ENCODE results near the gene KIF11. TPM values are rescaled to one million over a fixed set of nuclear protein-coding genes. Genes with fewer than 3 reads are reported as not detected.

Gene KIF11
- total and polyA plus RNA-seq, 2 of the 13 experiments (the other 11 are each of a cell fraction or from before 2014, with no cell fraction given): 8.7 to 38.4 TPM

GRCh38 chr10:92692697-92693533 is 100.0 kb downstream of the KIF11 start (continued):
- TF ChIP-seq ZNF225 (CRISPR knock-in tag; IDR thresholded peaks at IDR 0.05) (no peak), ATF4 (CRISPR knock-in tag; IDR thresholded peaks at IDR 0.05) (no peak), ARID5B (CRISPR knock-in tag; IDR thresholded peaks at IDR 0.05) (peak; percentile 39; the same call in 1 of the 2 replicates), ZNF577 (CRISPR knock-in tag; IDR thresholded peaks at IDR 0.05; ENCODE audit: borderline replicate concordance, low read depth) (no peak), ZNF652 (CRISPR knock-in tag; IDR thresholded peaks at IDR 0.05; ENCODE audit: borderline replicate concordance, low read depth) (no peak), BCLAF1 (IDR thresholded peaks at IDR 0.05) (no peak), KDM4B (CRISPR knock-in tag; IDR thresholded peaks at IDR 0.05) (no peak), CREM (IDR thresholded peaks at IDR 0.05) (peak; percentile 52; the same call in 1 of the 2 replicates), CREM (CRISPR knock-in tag; IDR thresholded peaks at IDR 0.05) (no peak), KDM5A (IDR thresholded peaks at IDR 0.05; ENCODE audit: borderline replicate concordance, low read length) (peak; percentile 30; the same call in 1 of the 2 replicates), HNRNPL (IDR thresholded peaks at IDR 0.05; ENCODE audit: low read depth, low read length) (no peak), EEA1 (CRISPR knock-in tag; IDR thresholded peaks at IDR 0.05; ENCODE audit: borderline replicate concordance) (no peak), RARA (CRISPR knock-in tag; IDR thresholded peaks at IDR 0.05) (no peak), BCL6 (CRISPR knock-in tag; IDR thresholded peaks at IDR 0.05) (peak; percentile 16; the same call in 1 of the 2 replicates), ZNF572 (CRISPR knock-in tag; IDR thresholded peaks at IDR 0.05) (no peak), ZNF772 (CRISPR knock-in tag; IDR thresholded peaks at IDR 0.05) (no peak), ZNF709 (CRISPR knock-in tag; IDR thresholded peaks at IDR 0.05) (no peak), SOX13 (IDR thresholded peaks at IDR 0.05) (no peak), SOX13 (CRISPR knock-in tag; conservative IDR thresholded peaks at IDR 0.05 in 1 of 2, IDR thresholded peaks at IDR 0.05 in 1 of 2) (peak in 1 of 2 experiments; percentile 59; a peak in 2 of 4 replicates), TEF (CRISPR knock-in tag; IDR thresholded peaks at IDR 0.05) (no peak)

All from HepG2 (cell line).